Measurements from ENCODE around the gene CLCN5.

Gene CLCN5

DNA sequence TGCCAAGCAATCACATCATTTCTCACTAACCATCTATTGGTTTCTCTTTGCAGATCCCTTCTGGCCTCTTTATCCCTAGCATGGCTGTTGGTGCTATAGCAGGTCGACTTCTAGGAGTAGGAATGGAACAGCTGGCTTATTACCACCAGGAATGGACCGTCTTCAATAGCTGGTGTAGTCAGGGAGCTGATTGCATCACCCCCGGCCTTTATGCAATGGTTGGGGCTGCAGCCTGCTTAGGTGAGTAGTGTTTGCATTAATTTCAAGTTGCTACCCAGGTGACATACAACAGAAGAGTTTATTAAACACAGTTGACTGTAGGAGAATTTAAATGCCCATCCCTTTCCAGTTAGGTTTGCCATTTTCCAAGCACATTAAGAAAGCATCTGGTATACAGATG is 166.2 kb downstream of the CLCN5 start:
- DNase-seq (ENCODE audit: low read depth), result no peak

DNA sequence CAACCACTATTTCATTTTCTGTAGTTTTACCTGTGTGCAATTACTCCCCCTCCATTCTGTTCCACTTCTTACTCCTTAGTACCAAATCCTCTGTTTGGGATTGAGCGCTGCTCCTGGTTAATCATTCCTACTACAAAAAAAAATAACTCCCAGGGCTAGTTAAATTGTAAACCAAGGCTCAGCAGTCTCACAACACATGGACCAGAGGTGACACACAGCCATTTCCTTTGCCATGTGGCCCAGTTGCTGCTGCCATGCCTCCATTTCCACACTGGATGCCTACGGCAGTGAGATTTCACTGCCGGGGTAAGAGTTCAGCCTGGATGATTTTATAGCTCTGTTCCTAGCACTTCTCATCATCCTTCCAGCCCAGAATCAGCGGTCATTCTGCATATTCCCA is 171.2 kb downstream of the CLCN5 start:
- DNase-seq (ENCODE audit: low read depth), result no peak

DNA sequence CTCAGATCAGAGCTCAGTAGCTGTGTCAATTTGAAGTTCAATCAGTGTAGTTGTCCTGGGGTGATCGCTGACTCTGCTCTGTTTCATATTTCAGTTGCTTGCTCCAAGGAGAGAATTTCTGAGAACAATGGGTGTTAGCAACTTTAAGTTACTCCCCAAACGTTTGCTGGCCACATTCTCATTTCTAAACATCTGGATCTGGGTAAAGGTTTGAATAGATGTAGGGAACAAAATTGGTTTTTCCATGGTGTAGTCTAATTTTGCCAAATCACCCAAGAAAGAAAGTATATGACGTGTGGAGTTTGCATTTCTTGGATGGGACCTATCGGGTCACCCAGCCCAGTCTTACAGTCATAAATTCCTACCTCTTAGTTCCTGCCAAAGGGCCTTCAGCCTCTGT is 174.7 kb downstream of the CLCN5 start:
- DNase-seq (ENCODE audit: low read depth), result no peak

DNA sequence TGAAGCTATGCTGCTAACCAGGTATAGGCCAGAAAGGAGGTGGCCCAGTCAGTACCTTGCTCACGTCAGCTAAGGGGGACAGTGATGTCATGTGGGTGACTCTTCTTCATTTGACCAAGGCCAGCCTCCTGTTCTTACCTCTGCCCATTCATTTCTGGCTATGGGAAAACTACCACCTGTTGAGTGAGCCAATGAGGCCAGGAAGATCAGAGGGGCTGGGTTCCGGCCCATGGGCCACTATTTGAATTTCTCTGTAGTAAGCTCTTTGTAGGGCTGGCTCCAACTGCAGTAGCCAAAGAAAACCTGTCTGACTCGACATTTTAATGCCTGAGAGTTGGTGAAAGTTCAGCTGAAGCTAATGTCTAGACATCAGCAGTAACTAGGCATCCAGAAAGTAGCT is 175.8 kb downstream of the CLCN5 start:
- DNase-seq (ENCODE audit: low read depth), result no peak

DNA sequence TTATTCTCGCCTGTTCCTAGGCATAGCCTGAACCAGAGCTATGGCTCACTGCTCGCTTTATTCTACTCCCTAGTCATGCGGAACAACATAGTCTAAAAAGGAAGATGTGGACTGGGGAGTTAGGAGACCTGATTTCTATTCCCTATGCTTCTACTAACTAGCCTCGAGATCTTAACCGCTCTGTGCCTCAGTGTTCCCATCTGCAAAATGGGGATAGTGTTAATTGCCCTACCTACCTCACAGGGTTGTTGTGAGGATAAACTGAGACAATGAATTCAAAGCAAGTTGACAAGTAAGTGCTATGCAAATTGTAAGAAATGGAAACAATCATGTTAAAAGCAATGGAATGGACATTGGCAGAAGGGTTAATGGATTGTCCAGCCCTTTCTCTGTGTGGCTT is 176.4 kb downstream of the CLCN5 start:
- DNase-seq (ENCODE audit: low read depth), result no peak

DNA sequence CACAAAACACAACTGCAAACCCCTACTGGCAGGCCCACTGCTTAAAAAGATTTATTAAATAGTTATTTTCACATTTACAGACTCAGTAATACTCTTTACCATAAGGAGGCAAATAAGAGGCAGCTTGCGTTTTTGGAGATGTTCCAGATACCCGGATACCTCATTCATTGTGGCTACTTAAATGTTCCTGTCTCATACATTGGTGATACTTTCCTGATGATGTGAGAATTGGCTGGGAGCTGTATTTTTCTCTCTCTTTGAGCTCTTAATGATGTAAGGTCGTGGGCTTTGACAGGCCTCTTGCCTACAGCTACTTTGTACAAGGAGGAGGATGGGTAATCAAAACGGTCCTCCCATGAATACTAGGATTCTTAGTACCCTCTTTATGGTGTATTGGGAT is 176.9 kb downstream of the CLCN5 start:
- no peak for DNase-seq (ENCODE audit: low read depth)

DNA sequence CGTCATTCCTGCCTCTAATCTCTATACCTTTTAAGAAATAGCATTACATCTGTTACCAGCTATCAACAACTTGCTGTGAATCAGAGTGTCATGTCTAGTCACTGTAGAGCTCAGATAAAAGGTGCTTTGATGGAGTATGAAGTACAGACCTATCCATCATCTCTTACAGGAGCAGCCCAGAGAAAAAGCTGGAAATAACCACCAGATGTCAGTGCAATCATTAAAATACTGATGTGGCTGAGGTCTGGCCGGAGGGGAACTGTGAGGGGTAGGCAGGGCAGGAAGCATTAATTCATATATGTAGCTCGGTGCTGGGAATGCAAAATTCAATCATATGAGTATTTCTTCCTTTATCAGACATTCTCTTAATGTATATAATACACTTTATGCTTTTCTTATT is 177.8 kb downstream of the CLCN5 start:
- DNase-seq (ENCODE audit: low read depth), result peak; percentile 7

DNA sequence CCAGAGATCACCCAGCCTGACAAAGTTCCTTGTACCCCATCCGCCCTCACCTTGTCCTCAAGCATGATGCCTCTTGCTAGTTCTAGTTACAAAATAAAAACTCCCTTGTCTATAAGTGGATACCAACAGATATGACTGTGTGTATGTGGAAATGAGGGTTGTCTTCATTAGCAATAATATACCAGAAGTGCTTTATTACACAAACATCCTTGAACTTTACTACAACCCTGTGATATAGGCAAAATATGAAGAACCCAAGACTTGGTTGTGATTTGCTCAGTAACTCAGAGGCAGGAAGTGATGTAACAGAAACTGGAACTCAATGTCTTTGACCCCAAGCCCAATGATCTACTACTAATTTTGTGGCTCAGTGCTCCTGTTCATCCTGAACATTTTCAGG is 180.8 kb downstream of the CLCN5 start:
- no peak for DNase-seq (ENCODE audit: low read depth)

DNA sequence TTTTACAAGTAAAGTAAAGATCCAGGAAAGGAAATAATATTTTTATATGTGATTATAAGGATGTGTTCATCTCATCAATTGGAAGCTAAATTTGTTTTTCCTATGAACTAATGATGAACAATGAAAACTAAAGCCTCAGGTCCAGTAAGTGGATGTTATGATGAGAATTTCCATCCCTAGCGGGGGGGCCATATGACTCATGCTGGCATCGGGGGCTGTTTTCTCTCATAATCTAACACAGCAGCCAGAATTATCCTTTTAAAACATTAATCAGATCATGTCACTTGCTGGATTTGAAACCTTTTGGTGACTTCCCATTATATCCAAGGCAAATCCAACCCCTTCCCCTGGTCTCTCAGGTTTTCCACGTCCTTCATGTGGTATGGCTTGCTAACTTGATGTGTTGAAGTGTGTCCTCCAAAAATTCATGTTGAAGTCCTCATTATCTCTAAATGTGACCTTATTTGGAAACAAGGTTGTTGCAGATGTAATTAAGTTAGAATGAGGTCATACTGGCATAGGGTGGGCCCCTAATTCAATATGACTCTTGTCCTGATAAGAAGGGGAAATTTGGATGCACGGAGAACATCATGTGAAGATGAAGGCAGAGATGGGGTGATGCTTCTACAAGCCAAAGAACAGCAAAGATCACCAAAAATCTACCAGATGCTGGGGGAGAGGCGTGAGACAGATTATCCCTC is 181.6 kb downstream of the CLCN5 start:
- DNase-seq (ENCODE audit: low read depth), result peak; percentile 11

DNA sequence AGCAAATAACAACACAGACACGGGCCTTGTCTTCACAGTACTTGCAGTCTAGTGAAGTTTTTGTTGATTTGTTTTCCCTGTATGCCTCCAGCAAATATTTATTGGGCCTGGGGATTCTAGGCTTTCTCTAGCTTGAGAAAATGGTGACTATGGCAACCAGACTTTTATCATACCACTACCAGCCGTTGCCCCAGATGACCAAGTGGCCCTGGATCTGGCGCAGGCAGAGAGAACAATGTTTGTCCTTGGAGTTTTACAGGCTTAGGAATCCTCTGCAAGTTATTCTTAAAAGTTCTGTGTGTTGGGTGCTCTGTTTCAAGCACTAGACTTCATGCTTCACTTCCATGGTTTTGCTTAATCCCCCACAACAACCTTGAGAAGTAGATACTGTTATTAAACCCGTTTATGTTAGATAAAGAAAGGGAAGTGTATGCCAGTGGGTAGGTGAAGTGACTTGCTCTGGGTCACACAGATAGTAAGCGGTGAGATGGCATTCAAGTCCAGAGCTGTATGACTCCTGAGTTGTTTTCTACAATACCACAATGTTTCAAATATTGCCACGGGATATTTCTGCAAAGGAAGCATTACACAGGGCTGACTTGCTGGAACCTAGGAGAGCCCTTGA is 183.8 kb downstream of the CLCN5 start:
- no peak for DNase-seq (ENCODE audit: low read depth)

DNA sequence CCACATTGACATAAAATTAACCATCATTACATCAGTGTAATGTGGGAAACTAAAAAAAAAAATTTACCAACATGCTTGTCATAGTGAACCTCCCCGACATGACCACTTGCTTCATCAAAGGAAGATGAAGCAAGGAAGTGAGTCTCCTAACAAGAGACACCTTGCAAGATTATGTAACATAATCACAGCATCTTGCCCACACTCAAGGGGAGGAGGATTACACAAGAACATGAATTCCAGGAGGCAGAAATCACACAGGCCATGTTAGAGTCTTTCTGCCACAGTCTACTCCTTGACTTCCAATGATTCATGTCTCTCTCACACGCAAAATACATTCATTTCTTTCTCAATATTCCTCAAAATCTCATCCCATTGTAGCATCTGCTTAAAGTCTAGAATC is 185.1 kb downstream of the CLCN5 start:
- peak; percentile 1 for DNase-seq (ENCODE audit: low read depth)

DNA sequence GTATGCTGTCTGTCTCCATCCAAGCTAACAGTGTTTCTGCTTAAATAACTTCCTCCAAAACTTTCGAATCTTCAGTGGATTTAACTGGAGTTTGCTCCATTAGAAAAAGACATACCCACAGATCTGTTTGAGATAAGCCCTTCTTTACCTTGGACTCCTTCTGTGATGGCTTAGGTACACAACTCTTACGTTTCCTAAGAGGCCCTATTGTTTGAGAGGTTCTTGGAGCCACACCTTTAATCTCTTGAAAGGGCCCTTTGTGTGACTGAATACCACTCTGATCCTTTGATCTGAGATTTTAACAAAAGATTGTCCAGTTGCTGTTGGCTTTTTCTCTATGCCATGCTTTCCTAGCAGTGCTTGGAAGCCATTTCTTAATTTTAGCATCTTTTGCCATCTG is 185.9 kb downstream of the CLCN5 start:
- no peak for DNase-seq (ENCODE audit: low read depth)

DNA sequence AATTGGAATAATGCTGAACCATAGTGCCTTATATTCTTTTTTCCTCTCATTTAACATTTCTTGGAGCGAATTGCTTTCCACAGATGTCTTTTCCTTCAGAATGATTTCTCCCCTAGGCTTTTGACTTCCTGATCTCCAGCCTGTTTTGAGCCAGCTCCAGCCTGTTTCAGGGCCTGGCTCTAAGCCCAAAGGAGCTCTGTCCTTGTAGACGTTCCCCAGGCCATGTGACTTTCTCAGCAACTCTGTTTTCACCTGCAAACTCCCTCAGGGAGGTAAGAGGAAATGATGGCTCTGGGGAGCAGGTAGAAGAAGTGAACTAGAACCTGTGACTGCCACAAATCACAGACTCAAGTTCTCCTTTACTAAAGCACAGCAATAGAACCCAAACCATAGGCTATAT is 189.3 kb downstream of the CLCN5 start:
- DNase-seq (ENCODE audit: low read depth), result no peak

DNA sequence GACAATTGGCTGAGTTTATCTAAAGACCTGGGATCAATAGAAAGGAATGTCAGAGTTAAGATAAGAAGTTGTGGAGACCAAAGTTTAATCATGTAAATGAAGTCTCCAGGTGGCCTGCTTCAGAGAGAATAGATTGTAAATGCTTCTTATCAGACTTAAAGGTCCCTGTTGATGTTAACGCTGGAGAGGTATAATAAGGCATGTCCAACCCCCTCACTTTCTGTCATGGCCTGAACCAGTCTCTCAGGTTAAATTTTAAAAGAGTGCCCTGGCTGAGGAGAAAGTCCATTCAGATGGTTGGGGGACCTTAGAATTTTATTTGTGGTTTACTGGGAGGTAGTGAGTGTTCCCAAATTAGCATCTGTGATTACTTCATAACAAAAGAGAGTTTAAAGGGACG is 191.7 kb downstream of the CLCN5 start:
- DNase-seq (ENCODE audit: low read depth), result no peak

DNA sequence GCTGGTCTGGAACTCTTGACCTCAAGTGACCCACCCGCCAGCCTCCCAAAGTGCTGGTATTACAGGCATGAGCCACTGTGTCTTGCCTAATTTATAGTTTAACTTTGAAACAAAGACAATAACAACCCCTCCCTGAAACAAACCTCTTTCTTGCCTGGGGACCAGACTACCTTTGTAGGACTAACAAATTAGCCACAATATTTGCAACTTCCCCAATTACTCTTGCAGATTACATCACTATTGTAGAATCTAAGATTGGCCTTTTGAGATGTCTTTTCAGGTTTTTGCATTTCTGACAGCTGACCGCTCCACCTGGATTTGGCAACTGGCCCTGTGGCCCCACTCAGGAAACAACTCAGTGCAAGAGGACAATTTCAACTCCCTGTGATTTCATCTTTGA is 193.6 kb downstream of the CLCN5 start:
- no peak for DNase-seq (ENCODE audit: low read depth)

DNA sequence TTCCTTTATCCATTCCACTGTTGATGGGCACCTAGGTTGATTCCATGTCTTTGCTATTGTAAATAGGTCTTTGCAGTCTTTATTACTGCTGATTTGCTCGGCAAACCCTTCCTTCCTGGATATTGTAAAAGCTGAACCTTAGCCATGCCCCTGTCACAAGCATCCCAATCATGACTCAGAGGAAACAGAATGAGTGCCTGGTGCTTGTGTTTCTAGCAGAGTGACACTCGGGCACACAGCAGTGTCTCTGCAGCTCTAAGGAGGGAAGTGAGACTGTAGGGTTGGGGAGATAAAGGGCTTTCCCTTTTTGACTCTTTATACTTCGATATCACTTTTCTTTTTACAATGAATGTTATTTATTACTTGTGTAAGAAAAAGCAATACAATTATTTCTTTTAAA is 195.1 kb downstream of the CLCN5 start:
- no peak for DNase-seq (ENCODE audit: low read depth)

DNA sequence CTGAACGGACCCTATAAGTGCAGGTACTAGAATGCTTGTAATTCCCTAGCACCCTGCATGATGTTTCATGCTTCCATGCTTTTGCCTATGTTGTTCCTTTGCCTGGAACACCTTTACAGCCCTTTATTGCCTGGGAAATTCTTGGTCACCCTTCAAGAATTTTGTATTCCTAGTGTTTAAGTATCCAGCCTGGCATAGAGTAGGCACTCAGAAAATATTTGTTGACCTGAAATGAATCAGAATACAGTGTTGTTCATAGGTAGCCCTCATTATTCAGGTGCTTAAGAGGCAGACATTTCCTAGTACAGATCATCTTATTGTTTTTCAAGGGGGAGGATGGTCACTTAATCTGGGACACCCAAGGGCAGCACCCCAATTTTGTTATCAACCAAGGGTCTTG is 203.1 kb downstream of the CLCN5 start:
- DNase-seq (ENCODE audit: low read depth), result no peak

DNA sequence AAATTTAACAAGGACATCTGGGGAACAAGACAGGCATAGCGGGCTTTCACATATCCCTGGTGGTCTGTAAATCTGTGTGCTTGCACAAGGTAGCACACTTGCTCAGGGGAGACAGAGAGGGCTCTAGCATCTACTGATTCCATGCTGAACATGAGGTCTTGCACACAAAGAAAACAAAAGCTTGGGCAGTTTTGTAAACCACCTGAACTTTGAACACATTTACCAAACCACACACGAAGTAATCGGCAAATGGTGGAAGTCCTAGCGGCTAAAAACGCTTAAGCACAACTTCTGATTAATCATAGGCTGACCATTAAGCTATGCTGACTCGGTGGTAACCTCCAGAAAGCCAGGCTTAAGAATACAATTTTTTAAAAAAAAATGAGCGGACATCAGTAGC is 225.6 kb downstream of the CLCN5 start:
- DNase-seq (ENCODE audit: low read depth), result no peak
